ENCODE measurements around the gene RPTOR. TPM values are rescaled to one million over a fixed set of nuclear protein-coding genes. Genes with fewer than 3 reads are reported as not detected.
A peak's percentile ranks its signal among the peaks of the same experiment; 100 is the strongest.

The RPTOR gene
- polyA plus RNA-seq, 1 of the 3 experiments (the other 2 are of a cell fraction) = 14.9 TPM

GRCh38 chr17:80779336-80779735 lies 234.7 kb downstream of the RPTOR start (continued):
- TF ChIP-seq REST (IDR thresholded peaks at IDR 0.05; ENCODE audit: low read depth, low read length) (no peak), SMC3 (IDR thresholded peaks at IDR 0.05; ENCODE audit: low read depth, low read length) (no peak), CTCF (IDR thresholded peaks at IDR 0.05) (no peak), USF1 (IDR thresholded peaks at IDR 0.05; ENCODE audit: borderline replicate concordance, low read depth) (no peak), MAX (IDR thresholded peaks at IDR 0.05; ENCODE audit: low read depth) (no peak), JUND (IDR thresholded peaks at IDR 0.05) (no peak), RAD21 (IDR thresholded peaks at IDR 0.05; ENCODE audit: low read length) (no peak)

GRCh38 chr17:80779961-80780380 lies 235.3 kb downstream of the RPTOR start:
- Histone ChIP-seq H3K4me3 (ENCODE audit: low read depth in 2 of 2, low read length in 1 of 2) (no peak overlapping the region), H3K27me3 (ENCODE audit: insufficient read depth) (no peaks in the 10 kb centered on the region), H4K20me1 (ENCODE audit: insufficient read depth) (no peaks in the 10 kb centered on the region), H3K27ac (ENCODE audit: low read depth in 2 of 2, low read length in 1 of 2) (peak overlapping the region in 1 of 2 experiments; percentile 67; a peak in 2 of 4 replicates), H3K9ac (no peak overlapping the region), H3K36me3 (replicated peaks in 1 of 2; ENCODE audit: control insufficient read depth in 1 of 2, insufficient read depth in 2 of 2, low read length in 1 of 2) (peaks cover 0 to 11% of the 10 kb centered on the region in 2 experiments), H3F3A (replicated peaks; ENCODE audit: insufficient read depth) (no peaks in the 10 kb centered on the region), H3K9me3 (no peaks in the 10 kb centered on the region), H3K4me2 (peak overlapping the region; percentile 14; the same call in 1 of the 2 replicates), H3K4me1 (ENCODE audit: control insufficient read depth in 1 of 2, insufficient read depth in 2 of 2, low read depth in 1 of 2, low read length in 1 of 2) (peaks cover 12 to 46% of the 10 kb centered on the region in 2 experiments), H3K79me2 (ENCODE audit: insufficient read depth) (no peaks in the 10 kb centered on the region), H2AFZ (ENCODE audit: low read depth) (no peak overlapping the region), H3K9me2 (no peaks in the 10 kb centered on the region)
- peak; percentile 77 for DNase-seq
- POLR2A ChIA-PET = interaction anchor here (1.3 to 1.8 kb wide), 2 partner anchors 12 to 53 kb away, joined by 4 to 5 read pairs; no protein-coding TSS in a partner anchor
- 51% methylated on average over 16 of the region's 16 CpGs for WGBS (ENCODE audit: low lambda C conversion rate)
- CTCF ChIA-PET = interaction anchor here (1.0 to 1.5 kb wide), 5 partner anchors 13 to 352 kb away, joined by 3 to 5 read pairs (median 3); no protein-coding TSS in a partner anchor
- peak; percentile 63 for TF ChIP-seq PBX3 (IDR thresholded peaks at IDR 0.05)
- TF ChIP-seq SMC3 (IDR thresholded peaks at IDR 0.05; ENCODE audit: low read depth, low read length) = peak; percentile 16; the same call in 1 of the 2 replicates
- TF ChIP-seq USF2 (IDR thresholded peaks at IDR 0.05; ENCODE audit: borderline replicate concordance, low read depth, low read length) = no peak
- peak; percentile 33 for TF ChIP-seq RAD21 (IDR thresholded peaks at IDR 0.05; ENCODE audit: low read length)
- TF ChIP-seq RCOR1 (IDR thresholded peaks at IDR 0.05; ENCODE audit: low read length) = peak; percentile 90
- no peak for TF ChIP-seq GABPA (IDR thresholded peaks at IDR 0.05; ENCODE audit: low read depth)
- no peak for TF ChIP-seq FOXM1 (IDR thresholded peaks at IDR 0.05; ENCODE audit: low read depth)
- no peak for TF ChIP-seq TEAD4 (IDR thresholded peaks at IDR 0.05; ENCODE audit: borderline replicate concordance, insufficient read depth)
- TF ChIP-seq POLR2AphosphoS5 (IDR thresholded peaks at IDR 0.05; ENCODE audit: low read depth, low read length) = peak; percentile 83
- TF ChIP-seq RFX5 (IDR thresholded peaks at IDR 0.05; ENCODE audit: low read length) = peak; percentile 53; the same call in 1 of the 2 replicates
- peak; percentile 87 for TF ChIP-seq GATA2 (CRISPR knock-in tag; IDR thresholded peaks at IDR 0.05)
- no peak for TF ChIP-seq MEF2A (IDR thresholded peaks at IDR 0.05; ENCODE audit: borderline replicate concordance, low read depth)
- peak; percentile 79 for TF ChIP-seq TCF12 (IDR thresholded peaks at IDR 0.05)
- no peak for TF ChIP-seq ZBTB33 (IDR thresholded peaks at IDR 0.05; ENCODE audit: borderline replicate concordance, low read depth)
- peak in 1 of 2 experiments; percentile 95; a peak in 2 of 4 replicates for TF ChIP-seq EP300 (IDR thresholded peaks at IDR 0.05; ENCODE audit: borderline replicate concordance in 1 of 2, low read depth in 1 of 2, low read length in 1 of 2)
- peak; percentile 89 for TF ChIP-seq FOXJ3 (CRISPR knock-in tag; IDR thresholded peaks at IDR 0.05)
